K562 (cell line): ENCODE results near the gene F13B. TPM values are rescaled to one million over a fixed set of nuclear protein-coding genes. Genes with fewer than 3 reads are reported as not detected.

ENCODE experiments used
- ATAC-seq: fragments of 200-7000 bp; cut with Tn5 transposase; 3 replicates; pipeline ENCODE4 v1.9.1; 2020; ENCODE audit warnings: moderate library complexity
- BruUV-seq: library from RNA; stranded (reverse); fragments of 400-500 nt; replicated peaks from 2 replicates; lab custom pipeline; 2021; lab: Mats Ljungman, UMichigan
- CTCF ChIA-PET: fragments of 300-600 bp; formaldehyde crosslinking; extraction: SDS; loops from one replicate; lab custom pipeline; 2021; ENCODE audit warnings: low intra/inter-chr PET ratio; lab: Yijun Ruan, JAX
- POLR2A ChIA-PET: fragments of 300-600, 350-650 bp; sonication (Branson Sonifier 250); formaldehyde crosslinking; extraction: SDS; loops from one replicate; lab custom pipeline; 2021; ENCODE audit warnings: antibody characterized with exemption, inconsistent platforms; lab: Yijun Ruan, JAX
- DNase-seq, 4 experiments: peaks; one replicate each; pipeline versions ENCODE4 v3.0.0 to v3.0.0-alpha.2; 2011 to 2018; ENCODE audit warnings: low spot score in 3 of 4, mixed read lengths in 3 of 4; ENCODE audit errors: extremely low read depth in 1 of 4
- FAIRE-seq: peaks from 2 replicates; lab custom pipeline; 2011; peaks lifted over from hg19 to GRCh38; lab: Jason Lieb, UNC
- H2AFZ ChIP-seq: 2 replicates; pipeline ENCODE4 v1.6.0; 2011; ENCODE audit warnings: low read depth, low read length, control low read depth, inconsistent platforms
- H3K27ac ChIP-seq: fragments of 200-600 bp; 3 replicates; pipeline ENCODE4 v1.8.0; 2011; ENCODE audit warnings: low read depth, mild to moderate bottlenecking, control low read depth, inconsistent platforms, low read length, moderate library complexity, mixed read lengths; ENCODE audit errors: extremely low read depth
- H3K27me3 ChIP-seq, 2 experiments: fragments of 300-600 bp in 1 of 2; 2 replicates in 1 of 2; 3 replicates in 1 of 2; pipeline versions ENCODE4 v1.6.0 to v1.8.0; 2011; ENCODE audit warnings: inconsistent platforms in 2 of 2, low read length in 2 of 2, mild to moderate bottlenecking in 1 of 2, mixed read lengths in 1 of 2, moderate library complexity in 1 of 2; ENCODE audit not compliant: control insufficient read depth in 2 of 2, insufficient read depth in 2 of 2
- H3K36me3 ChIP-seq: fragments of 300-600 bp; 3 replicates; pipeline ENCODE4 v1.8.0; 2011; ENCODE audit warnings: mild to moderate bottlenecking, low read length, inconsistent platforms; ENCODE audit not compliant: control insufficient read depth, insufficient read depth
- H3K4me1 ChIP-seq, 2 experiments: fragments of 200-600 bp in 1 of 2; replicated peaks in 1 of 2; 2 replicates in 1 of 2; 3 replicates in 1 of 2; pipeline versions ENCODE4 v1.5.1 to v1.8.0; 2011; ENCODE audit warnings: inconsistent platforms in 2 of 2, low read length in 2 of 2, mild to moderate bottlenecking in 1 of 2, mixed read lengths in 1 of 2, moderate library complexity in 1 of 2; ENCODE audit not compliant: control insufficient read depth in 2 of 2, insufficient read depth in 2 of 2
- H3K4me2 ChIP-seq: 2 replicates; pipeline ENCODE4 v1.6.1; 2011; ENCODE audit warnings: low read length, control low read depth, inconsistent platforms, mixed read lengths; ENCODE audit not compliant: insufficient read depth
- H3K4me3 ChIP-seq: fragments of 200-600 bp; sonication (generic), shearing (Covaris generic); 2 replicates; pipeline ENCODE4 v1.5.1; 2016; ENCODE audit warnings: control low read depth, inconsistent platforms
- H3K79me2 ChIP-seq: fragments of 200-600 bp; 3 replicates; pipeline ENCODE4 v1.8.0; 2011; ENCODE audit warnings: low read length, inconsistent platforms; ENCODE audit not compliant: control insufficient read depth, insufficient read depth
- H3K9ac ChIP-seq, 2 experiments: 2 replicates each; pipeline versions ENCODE4 v1.6.0 to v1.6.1; 2011; ENCODE audit warnings: low read depth in 2 of 2, low read length in 2 of 2, control low read depth in 1 of 2, inconsistent platforms in 1 of 2, mild to moderate bottlenecking in 1 of 2, mixed read lengths in 1 of 2; ENCODE audit not compliant: insufficient read depth in 1 of 2
- H3K9me1 ChIP-seq: one replicate; pipeline ENCODE4 v1.6.0; 2011; ENCODE audit warnings: inconsistent platforms, mild to moderate bottlenecking, low read length, moderate library complexity; ENCODE audit not compliant: control insufficient read depth, insufficient read depth
- H3K9me3 ChIP-seq: replicated peaks from 2 replicates; pipeline ENCODE4 v1.5.1; 2011; ENCODE audit warnings: low read depth, low read length, inconsistent platforms; ENCODE audit not compliant: control insufficient read depth, insufficient read depth
- H4K20me1 ChIP-seq: replicated peaks from 2 replicates; pipeline ENCODE4 v1.6.1; 2011; ENCODE audit warnings: low read length, inconsistent platforms, mixed read lengths; ENCODE audit not compliant: control insufficient read depth, insufficient read depth
- CBX1 ChIP-seq: sonication (generic); IDR thresholded peaks from 2 replicates; pipeline ENCODE4 v1.6.1; 2016; ENCODE audit warnings: antibody characterized with exemption, low read depth, mild to moderate bottlenecking
- CBX3 ChIP-seq, 2 experiments: IDR thresholded peaks; 1 replicate in 1 of 2; 2 replicates in 1 of 2; pipeline ENCODE4 v1.6.1; 2012; ENCODE audit warnings: inconsistent platforms in 2 of 2, low read length in 2 of 2, borderline replicate concordance in 1 of 2, control low read depth in 1 of 2
- CEBPZ ChIP-seq: fragments of 150-350 bp; IDR thresholded peaks from 2 replicates; pipeline ENCODE4 v1.6.1; 2014; ENCODE audit warnings: low read depth, mild to moderate bottlenecking, low read length, borderline replicate concordance
- CREBBP ChIP-seq: IDR thresholded peaks from one replicate; pipeline ENCODE4 v1.6.1; 2012; ENCODE audit warnings: low read depth, mild to moderate bottlenecking, control low read depth, inconsistent platforms, low read length
- MBD1 ChIP-seq: fragments of 250-450 bp; sonication (Bioruptor Pico); IDR thresholded peaks from 2 replicates; pipeline ENCODE4 v1.8.0; 2022; ENCODE audit warnings: inconsistent platforms
- PYGO2 ChIP-seq: fragments of 450-650 bp; IDR thresholded peaks from 2 replicates; pipeline ENCODE4 v1.6.1; 2016; ENCODE audit warnings: mild to moderate bottlenecking, missing genetic modification characterization, moderate library complexity, missing compliant biosample characterization
- STAG1 ChIP-seq: sonication (generic); formaldehyde crosslinking; IDR thresholded peaks from 2 replicates; pipeline ENCODE4 v1.5.0; 2020; ENCODE audit warnings: missing genetic modification reagents, borderline replicate concordance
- TRIM28 ChIP-seq: fragments of 450-650 bp; IDR thresholded peaks from 2 replicates; pipeline ENCODE4 v1.6.1; 2017
- ZFP36 ChIP-seq: fragments of 150-350 bp; IDR thresholded peaks from 2 replicates; pipeline ENCODE4 v1.6.1; 2018; ENCODE audit warnings: low read length, low read depth; ENCODE audit not compliant: partially characterized antibody
- ZKSCAN3 ChIP-seq: fragments of 250-450 bp; sonication (Bioruptor Pico); IDR thresholded peaks from 2 replicates; pipeline ENCODE4 v1.4.0; 2020
- WGBS: fragments of 100-300 bp; shearing (Covaris generic); methylation state at CpG from one replicate; pipeline ENCODE4 v1.1.6; 2016; ENCODE audit warnings: low coverage, mixed read lengths; ENCODE audit not compliant: insufficient coverage; ENCODE audit errors: missing lambda C conversion rate; 5-methylcytosine and 5-hydroxymethylcytosine counted together
- in situ Hi-C: fragments of 300-500 bp; cut with MboI; formaldehyde crosslinking; loops from 4 replicates; pipeline ENCODE4 v1.15.0; 2018; ENCODE audit warnings: inconsistent platforms, mixed read lengths
- intact Hi-C: fragments of 100-400 bp; cut with micrococcal nuclease; formaldehyde crosslinking; loops from 2 replicates; pipeline ENCODE4 v1.14.2; 2022
- polyA plus RNA-seq, 8 experiments: library from polyadenylated mRNA; depleted of rRNA in 4 of 8; stranded (reverse) in 5 of 8; unstranded in 3 of 8; fragments of >200 nt; fragmentation: Nextera tagmentation in 2 of 8; fragmentation: Illumina TruSeq in 1 of 8; extraction: Ambion mirVana in 2 of 8; extraction: Trizol in 1 of 8; gene quantifications; 2 replicates each; pipeline versions ENCODE4 v1.2.1 to v1.2.3, GENCODE V29; 2011 to 2014; ENCODE audit warnings: inconsistent platforms in 1 of 8, missing spikeins in 1 of 8
- total RNA-seq, 7 experiments: library from RNA; depleted of rRNA in 6 of 7; stranded (reverse); fragments of >200 nt in 6 of 7; fragmentation: Illumina TruSeq in 2 of 7; extraction: Trizol in 2 of 7; gene quantifications; 2 replicates each; pipeline versions ENCODE4 v1.2.1 to v1.2.3, GENCODE V29; 2011 to 2021; ENCODE audit warnings: low replicate concordance in 1 of 7

The F13B gene
- total and polyA plus RNA-seq, 9 of the 15 experiments (the other 6 are each of a cell fraction or from before 2014, with no cell fraction given): not detected

GRCh38 chr1:197081117-197081753 is 14.2 kb upstream of the F13B start:
- BruUV-seq: no TSS peak
- no peak overlapping the region for H3K27ac ChIP-seq
- ATAC-seq (no peak), FAIRE-seq (no peak), DNase-seq (peak in 1 of 4 experiments; percentile 14)
- ChIA-PET CTCF (no interaction called here), POLR2A (no interaction called here)
- 87% methylated on average over 4 of the region's 5 CpGs for WGBS
- peak; percentile 75; the same call in 1 of the 2 replicates for TF ChIP-seq CBX1
- TF ChIP-seq CREBBP: no peak
- TF ChIP-seq CBX3 (IDR thresholded peaks at IDR 0.05; ENCODE audit: borderline replicate concordance in 1 of 2, low read length in 2 of 2): peak in 1 of 2 experiments; percentile 86; a peak in 2 of 3 replicates
- TF ChIP-seq ZFP36: peak; percentile 72
- TF ChIP-seq MBD1 (CRISPR knock-in tag): no peak
- TF ChIP-seq PYGO2 (tag): no peak
- TF ChIP-seq CEBPZ: peak; percentile 51; the same call in 1 of the 2 replicates
- no peak for TF ChIP-seq STAG1 (CRISPR knock-in tag)
- TF ChIP-seq ZKSCAN3 (CRISPR knock-in tag): no peak
- TF ChIP-seq TRIM28: 0 out of 2 replicates have a peak, but pooled peaks have one; percentile 53
- no peak overlapping the region for H2AFZ ChIP-seq
- no peak overlapping the region for H3K4me3 ChIP-seq
- in situ Hi-C loops: no loop called here
- intact Hi-C loops: no loop called here
- H3K36me3 ChIP-seq: peaks cover 41% of the 10 kb centered on the region
- no peak overlapping the region for H3K4me2 ChIP-seq
- H3K9me3 ChIP-seq: peaks cover 2% of the 10 kb centered on the region; the same call in 1 of the 2 replicates
- H3K9me1 ChIP-seq: no peaks in the 10 kb centered on the region
- no peaks in the 10 kb centered on the region for H3K79me2 ChIP-seq
- no peak overlapping the region for H3K9ac ChIP-seq
- no peaks in the 10 kb centered on the region for H4K20me1 ChIP-seq
- H3K27me3 ChIP-seq: no peaks in the 10 kb centered on the region
- H3K4me1 ChIP-seq: no peaks in the 10 kb centered on the region
